Endothelial cell (in vitro differentiated cells): Measurements from ENCODE around the gene SYCP2. TPM values are rescaled to one million over a fixed set of nuclear protein-coding genes. Genes with fewer than 3 reads are reported as not detected.
A peak's percentile ranks its signal among the peaks of the same experiment; 100 is the strongest.

Source experiments
- DNase-seq: peaks from one replicate; pipeline ENCODE4 v3.0.0; 2021; ENCODE audit warnings: low spot score
- H3K27ac Mint-ChIP-seq: one replicate; pipeline ENCODE4 v1.8.0; 2021; ENCODE audit warnings: mixed read lengths, inconsistent platforms; ENCODE audit not compliant: unreplicated experiment
- H3K27me3 Mint-ChIP-seq: one replicate; pipeline ENCODE4 v1.8.0; 2021; ENCODE audit warnings: mild to moderate bottlenecking, moderate library complexity, mixed read lengths, inconsistent platforms; ENCODE audit not compliant: unreplicated experiment
- H3K36me3 Mint-ChIP-seq: one replicate; pipeline ENCODE4 v1.8.0; 2021; ENCODE audit warnings: mild to moderate bottlenecking, low read depth, mixed read lengths, inconsistent platforms; ENCODE audit not compliant: unreplicated experiment
- H3K4me1 Mint-ChIP-seq: one replicate; pipeline ENCODE4 v1.8.0; 2021; ENCODE audit warnings: mild to moderate bottlenecking, mixed read lengths, inconsistent platforms; ENCODE audit not compliant: unreplicated experiment
- H3K4me3 Mint-ChIP-seq: one replicate; pipeline ENCODE4 v1.8.0; 2021; ENCODE audit warnings: mild to moderate bottlenecking, mixed read lengths, inconsistent platforms; ENCODE audit not compliant: unreplicated experiment
- H3K9me3 Mint-ChIP-seq: one replicate; pipeline ENCODE4 v1.8.0; 2021; ENCODE audit warnings: mixed read lengths, inconsistent platforms; ENCODE audit not compliant: unreplicated experiment
- total RNA-seq: library from RNA; stranded (reverse); fragmentation: NEBNext Ultra II Directional; extraction: Animal tissue kit (Norgen Biotek cat#: 25700); gene quantifications from one replicate; pipeline ENCODE4 v1.2.1, GENCODE V29; 2021; ENCODE audit not compliant: unreplicated experiment
- TF ChIP-seq, protein P1 (sequence below): fragments of 200-600 bp; sonication (generic); IDR thresholded peaks from one replicate; pipeline ENCODE4 v1.5.0; 2021; ENCODE audit warnings: antibody characterized with exemption; ENCODE audit not compliant: unreplicated experiment

Gene SYCP2
- total RNA-seq, 1 donor from 2014 or later: 2.1 TPM

DNA sequence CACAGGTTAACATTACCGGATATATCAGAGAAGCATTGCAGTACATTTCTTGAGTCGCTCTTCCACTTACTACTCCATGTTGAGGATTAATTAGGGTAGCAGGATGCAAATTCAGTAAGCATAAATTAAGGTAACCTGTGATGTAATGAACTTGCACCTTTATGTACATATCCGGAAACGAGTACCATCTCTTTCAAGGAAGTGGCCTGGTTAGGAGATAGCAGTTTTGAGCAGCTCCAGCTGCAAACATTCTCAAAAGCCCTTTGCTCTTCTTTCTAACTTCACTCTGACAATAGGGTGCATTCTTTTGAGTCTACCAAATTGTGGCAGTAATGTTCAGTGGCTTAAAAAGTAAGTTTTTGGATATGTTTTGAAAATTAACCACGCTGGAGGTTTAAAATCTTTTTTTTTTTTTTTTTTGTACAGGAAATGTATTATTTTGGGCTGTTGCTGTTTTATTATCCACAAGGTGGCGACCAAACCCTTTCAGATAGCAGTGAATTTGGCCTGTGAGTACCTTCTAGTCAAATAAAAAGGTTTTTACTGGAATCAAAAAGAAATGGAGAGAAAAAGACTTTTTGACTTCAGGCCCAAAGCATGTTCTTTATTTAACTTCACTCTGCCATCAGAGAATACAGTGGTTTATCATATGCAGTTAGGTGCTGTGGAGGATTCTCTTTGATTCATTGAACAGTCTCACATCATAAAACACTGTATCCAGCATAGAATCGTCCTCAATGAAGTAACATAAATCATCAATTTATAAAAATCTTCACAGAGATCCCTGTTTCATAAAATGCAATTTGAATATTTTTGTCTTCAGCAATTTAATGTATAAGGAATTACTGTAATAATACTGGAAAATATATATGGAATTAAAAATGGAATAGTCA lies 15.6 kb upstream of the SYCP2 start:
- Mint-ChIP-seq H3K4me3 (no peak overlapping the region), H3K4me1 (peaks cover 3% of the 10 kb centered on the region), H3K27me3 (no peaks in the 10 kb centered on the region), H3K9me3 (no peaks in the 10 kb centered on the region), H3K27ac (no peak overlapping the region), H3K36me3 (no peaks in the 10 kb centered on the region)
- TF ChIP-seq, protein P1, sequence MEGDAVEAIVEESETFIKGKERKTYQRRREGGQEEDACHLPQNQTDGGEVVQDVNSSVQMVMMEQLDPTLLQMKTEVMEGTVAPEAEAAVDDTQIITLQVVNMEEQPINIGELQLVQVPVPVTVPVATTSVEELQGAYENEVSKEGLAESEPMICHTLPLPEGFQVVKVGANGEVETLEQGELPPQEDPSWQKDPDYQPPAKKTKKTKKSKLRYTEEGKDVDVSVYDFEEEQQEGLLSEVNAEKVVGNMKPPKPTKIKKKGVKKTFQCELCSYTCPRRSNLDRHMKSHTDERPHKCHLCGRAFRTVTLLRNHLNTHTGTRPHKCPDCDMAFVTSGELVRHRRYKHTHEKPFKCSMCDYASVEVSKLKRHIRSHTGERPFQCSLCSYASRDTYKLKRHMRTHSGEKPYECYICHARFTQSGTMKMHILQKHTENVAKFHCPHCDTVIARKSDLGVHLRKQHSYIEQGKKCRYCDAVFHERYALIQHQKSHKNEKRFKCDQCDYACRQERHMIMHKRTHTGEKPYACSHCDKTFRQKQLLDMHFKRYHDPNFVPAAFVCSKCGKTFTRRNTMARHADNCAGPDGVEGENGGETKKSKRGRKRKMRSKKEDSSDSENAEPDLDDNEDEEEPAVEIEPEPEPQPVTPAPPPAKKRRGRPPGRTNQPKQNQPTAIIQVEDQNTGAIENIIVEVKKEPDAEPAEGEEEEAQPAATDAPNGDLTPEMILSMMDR: peak; percentile 58
- peak; percentile 19 for DNase-seq

GRCh38 chr20:59948212-59948611 lies 14.8 kb upstream of the SYCP2 start:
- H3K4me1 Mint-ChIP-seq: peaks cover 3% of the 10 kb centered on the region

GRCh38 chr20:59947376-59947775 lies 13.9 kb upstream of the SYCP2 start:
- H3K36me3 Mint-ChIP-seq: no peaks in the 10 kb centered on the region

More at GRCh38 chr20:59948212-59948611, 14.8 kb upstream of the SYCP2 start:
- Mint-ChIP-seq H3K36me3 (no peaks in the 10 kb centered on the region), H3K4me3 (no peak overlapping the region), H3K9me3 (no peaks in the 10 kb centered on the region), H3K27me3 (no peaks in the 10 kb centered on the region), H3K27ac (no peak overlapping the region)
- no peak for DNase-seq
- TF ChIP-seq, protein P1: no peak

DNA sequence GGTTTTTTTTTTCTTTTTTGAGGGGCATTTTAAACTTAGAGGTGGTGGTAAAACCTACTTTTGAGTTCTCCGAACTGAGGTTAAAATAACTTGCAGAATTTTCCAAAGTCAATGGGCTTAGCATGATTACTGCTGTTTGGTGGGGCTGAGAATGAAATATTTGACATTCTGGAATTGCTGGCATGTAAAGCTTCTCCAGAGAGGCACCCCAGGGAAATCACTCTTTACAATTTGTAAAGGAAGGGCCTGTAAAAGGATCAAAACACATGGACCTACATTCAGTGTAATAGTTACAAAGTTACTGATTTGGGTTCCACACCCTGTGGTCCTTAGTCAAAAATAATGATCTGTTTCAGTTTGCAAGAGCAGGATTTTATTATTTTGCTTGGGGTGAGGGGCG lies 12.3 kb upstream of the SYCP2 start:
- Mint-ChIP-seq H3K27ac (no peak overlapping the region), H3K36me3 (no peaks in the 10 kb centered on the region), H3K4me1 (peaks cover 4% of the 10 kb centered on the region), H3K9me3 (no peaks in the 10 kb centered on the region), H3K4me3 (no peak overlapping the region), H3K27me3 (peaks cover under 1% of the 10 kb centered on the region)
- no peak for DNase-seq
- TF ChIP-seq, protein P1: no peak

More at GRCh38 chr20:59947376-59947775, 13.9 kb upstream of the SYCP2 start:
- no peak for DNase-seq
- no peaks in the 10 kb centered on the region for H3K27me3 Mint-ChIP-seq
- H3K4me1 Mint-ChIP-seq: peaks cover 3% of the 10 kb centered on the region
- H3K4me3 Mint-ChIP-seq: no peak overlapping the region
- no peaks in the 10 kb centered on the region for H3K9me3 Mint-ChIP-seq
- no peak overlapping the region for H3K27ac Mint-ChIP-seq
- TF ChIP-seq, protein P1: no peak

DNA sequence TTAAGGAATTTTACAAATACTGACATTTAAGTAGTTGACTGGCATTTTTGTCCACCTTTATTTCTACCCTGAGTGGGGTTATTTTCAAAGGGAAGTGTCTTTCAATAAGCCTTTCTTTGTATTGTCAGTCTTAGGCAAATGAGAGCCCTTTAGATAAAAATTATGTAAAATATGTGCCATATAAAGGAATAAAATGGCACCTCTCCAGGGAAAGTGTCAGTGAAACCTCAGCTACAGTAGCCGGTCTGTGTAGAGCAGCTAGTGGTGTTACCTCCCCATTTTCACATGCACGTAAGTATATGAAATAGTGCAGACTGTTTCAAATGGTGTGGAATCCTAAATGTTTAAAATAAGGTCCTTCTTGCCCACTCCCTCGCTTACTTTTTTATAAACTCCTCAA lies 11.7 kb upstream of the SYCP2 start:
- Mint-ChIP-seq H3K27ac (no peak overlapping the region), H3K9me3 (no peaks in the 10 kb centered on the region), H3K36me3 (no peaks in the 10 kb centered on the region), H3K27me3 (peaks cover 4% of the 10 kb centered on the region), H3K4me3 (no peak overlapping the region), H3K4me1 (peaks cover 4% of the 10 kb centered on the region)
- TF ChIP-seq, protein P1: no peak
- no peak for DNase-seq
